HuH-7.5 (cell line): Measurements from ENCODE around the gene SMARCA1.

Experiments used
- DNase-seq: peaks from one replicate; pipeline ENCODE4 v3.0.0; 2011; ENCODE audit warnings: low spot score

SMARCA1 gene

GRCh38 chrX:129530410-129530809, 7.1 kb upstream of the SMARCA1 start:
- DNase-seq, result no peak

- no peak for DNase-seq
Measured at GRCh38 chrX:129529685-129530281, 6.5 kb upstream of the SMARCA1 start.

DNA sequence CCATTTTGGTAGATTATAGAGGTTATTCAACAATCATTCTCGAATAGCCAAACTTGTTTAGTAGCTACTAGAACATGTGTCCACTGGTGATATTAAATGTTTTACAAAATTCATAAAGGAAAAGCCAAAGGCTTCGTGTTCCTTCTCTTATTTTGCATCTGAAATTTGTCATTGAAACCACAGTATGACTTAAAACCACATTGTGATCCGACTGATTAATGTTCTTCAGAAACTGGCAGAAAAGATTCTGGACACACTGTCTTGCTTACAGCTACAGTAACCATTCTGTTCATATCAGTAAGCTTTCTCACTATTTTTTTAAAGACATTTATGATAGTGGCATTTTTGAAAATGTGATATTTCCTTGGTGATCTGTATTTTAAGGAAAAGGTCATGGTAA, 2.6 kb upstream of the SMARCA1 start:
- DNase-seq, result no peak

- peak; percentile 21 for DNase-seq
Measured at GRCh38 chrX:129525162-129525561, 1.9 kb upstream of the SMARCA1 start.

GRCh38 chrX:129524250-129524850, 1.1 kb upstream of the SMARCA1 start:
- no peak for DNase-seq

GRCh38 chrX:129522184-129523078, 859 bp downstream of the SMARCA1 start:
- DNase-seq, result peak; percentile 25

DNA sequence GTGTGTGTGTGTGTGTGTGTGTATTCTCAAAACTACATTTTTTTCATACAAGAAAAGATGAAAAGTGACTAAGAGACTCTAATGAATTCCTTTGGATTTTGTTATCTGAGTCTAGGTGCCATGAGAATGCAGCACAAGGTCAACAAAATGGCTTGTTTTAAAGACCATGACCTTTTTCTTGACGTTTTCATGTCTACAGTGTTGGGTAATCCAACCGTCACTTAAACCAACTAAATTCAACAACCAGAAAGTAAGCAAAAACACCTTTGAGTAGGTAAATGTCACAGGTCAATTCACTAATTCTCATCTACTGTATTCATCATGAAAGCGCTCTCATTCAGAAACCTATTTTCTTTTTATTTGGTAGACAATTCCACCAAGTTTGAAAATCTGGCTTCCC, 3.1 kb downstream of the SMARCA1 start:
- no peak for DNase-seq

DNA sequence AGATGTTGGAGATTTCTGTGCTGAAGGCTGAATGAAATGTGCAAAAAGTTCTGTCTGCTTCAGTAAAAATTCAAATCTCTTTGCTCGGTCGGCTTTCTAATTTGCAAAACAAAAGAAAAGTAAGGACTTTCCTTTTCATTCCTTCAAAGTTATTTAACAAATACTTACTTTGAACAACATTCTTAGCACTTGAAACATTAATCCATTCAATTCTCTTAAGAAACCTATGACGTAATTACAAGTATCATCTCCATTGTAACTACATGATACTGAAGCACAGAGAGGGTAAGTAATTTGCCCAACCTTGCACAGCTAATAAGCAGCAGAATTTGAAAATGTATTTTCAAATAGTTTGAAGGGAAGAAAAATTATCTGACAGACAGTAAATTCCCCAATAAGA, 6.9 kb downstream of the SMARCA1 start:
- no peak for DNase-seq

GRCh38 chrX:129512409-129512808, 10.9 kb downstream of the SMARCA1 start:
- DNase-seq, result no peak

DNA sequence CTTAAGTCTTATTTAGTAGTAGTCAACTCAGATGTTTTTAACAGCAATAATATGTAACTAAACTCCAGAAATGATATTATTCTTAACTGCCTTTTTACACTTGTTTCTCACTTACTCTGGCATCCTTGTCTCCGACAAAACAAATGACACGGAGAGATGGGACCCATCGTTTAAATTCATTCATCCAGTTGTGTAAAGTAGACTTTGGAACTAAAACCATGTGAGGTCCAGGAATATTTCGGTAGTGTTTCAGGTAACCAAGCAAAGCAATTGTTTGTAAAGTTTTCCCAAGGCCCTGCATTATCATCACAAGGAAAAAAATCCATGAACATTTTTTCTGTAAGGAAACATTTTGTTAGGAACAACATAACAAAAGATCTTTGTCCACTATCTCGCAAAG, 11.6 kb downstream of the SMARCA1 start:
- no peak for DNase-seq

DNA sequence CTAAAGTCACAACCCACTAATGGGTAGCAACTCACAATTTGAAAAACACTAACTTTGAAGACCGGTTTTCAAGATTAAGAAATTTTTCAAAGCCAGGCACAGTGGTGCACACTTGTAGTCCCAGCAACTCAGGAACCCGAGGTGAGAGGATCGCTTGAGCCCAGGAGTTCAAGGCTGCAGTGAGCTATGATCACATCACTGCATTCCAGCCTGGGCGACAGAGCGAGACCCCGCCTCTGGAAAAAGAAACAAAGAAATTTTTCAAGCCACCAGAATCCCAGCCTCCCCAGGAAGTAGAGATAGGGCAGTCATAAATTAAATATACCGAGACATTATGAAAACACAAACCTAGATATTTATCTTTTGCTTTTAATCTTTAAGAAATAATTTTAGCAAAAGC, 13.0 kb downstream of the SMARCA1 start:
- no peak for DNase-seq

DNA sequence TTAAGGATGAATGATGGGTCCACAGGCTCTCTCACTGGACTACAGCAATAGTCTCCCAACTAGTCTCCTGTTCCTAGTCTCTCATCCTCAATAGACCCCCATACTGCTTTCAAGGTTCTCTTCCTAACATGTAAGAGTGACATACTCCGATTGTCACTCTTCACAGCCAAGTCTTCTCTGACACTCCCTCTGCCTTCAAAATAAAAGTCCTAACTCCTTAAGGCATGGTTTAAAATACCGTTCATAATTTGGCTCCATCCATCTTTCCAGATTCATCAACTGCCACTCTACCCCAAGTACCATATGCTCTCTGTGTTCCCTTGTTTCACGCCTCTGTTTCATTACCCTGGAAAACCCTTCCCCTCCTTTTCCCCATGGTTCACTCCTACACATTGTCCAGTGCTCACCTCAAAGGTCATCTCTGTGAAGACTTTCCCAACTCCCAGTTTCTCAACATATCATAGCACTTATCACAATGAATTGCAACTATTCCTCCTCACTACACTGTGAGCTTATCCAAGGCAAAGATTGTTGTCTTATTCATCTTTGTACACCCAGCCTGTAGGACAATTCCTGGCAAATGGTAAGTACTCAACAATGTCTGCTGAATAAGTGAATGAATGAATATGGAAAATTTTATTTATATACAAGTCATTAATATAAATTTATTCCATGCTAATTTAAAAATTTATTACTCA, 26.0 kb downstream of the SMARCA1 start:
- DNase-seq, result no peak

GRCh38 chrX:129496625-129497024, 26.7 kb downstream of the SMARCA1 start:
- DNase-seq, result no peak

- no peak for DNase-seq
Measured at GRCh38 chrX:129495900-129496299, 27.4 kb downstream of the SMARCA1 start.

GRCh38 chrX:129494887-129495286, 28.4 kb downstream of the SMARCA1 start:
- DNase-seq, result no peak

GRCh38 chrX:129493643-129494042, 29.6 kb downstream of the SMARCA1 start:
- no peak for DNase-seq

DNA sequence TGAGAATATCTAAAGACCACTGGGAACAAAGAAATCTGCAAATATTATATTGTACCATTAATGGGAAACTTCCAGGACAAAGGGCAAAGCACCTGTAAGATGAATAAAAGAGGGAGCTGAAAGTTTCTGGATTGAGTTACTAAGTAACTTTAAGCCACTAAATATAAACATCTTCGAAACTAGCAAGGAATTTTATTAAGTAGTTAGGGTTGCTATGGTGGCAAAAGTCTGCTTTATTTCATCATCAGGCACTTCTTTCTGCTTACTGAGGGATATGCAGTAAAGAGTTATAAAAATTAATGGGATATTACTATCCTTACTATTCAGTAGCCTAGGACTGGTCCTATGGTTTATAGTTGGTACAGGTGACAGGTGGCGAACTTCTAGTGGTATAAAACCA, 33.0 kb downstream of the SMARCA1 start:
- DNase-seq, result no peak

DNA sequence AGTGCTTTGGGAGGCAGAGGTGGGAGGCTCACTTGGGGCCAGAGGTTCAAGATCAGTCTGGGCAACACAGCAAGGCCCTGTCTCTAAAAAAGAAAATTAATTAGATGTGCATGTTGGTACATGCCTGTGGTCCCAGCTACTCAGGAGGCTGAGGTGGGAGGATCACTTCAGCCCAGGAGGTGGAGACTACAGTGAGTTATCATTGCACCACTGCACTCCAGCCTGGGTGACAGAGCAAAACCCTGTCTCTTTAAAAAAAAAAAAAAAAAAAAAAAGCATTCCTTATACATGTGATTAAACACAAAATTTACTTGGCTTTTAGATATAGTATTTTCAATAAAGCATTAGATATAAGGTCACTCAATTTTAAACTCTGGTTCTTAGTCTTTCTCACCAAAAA, 34.9 kb downstream of the SMARCA1 start:
- no peak for DNase-seq

- no peak for DNase-seq
Measured at GRCh38 chrX:129480889-129481288, 42.4 kb downstream of the SMARCA1 start.

DNA sequence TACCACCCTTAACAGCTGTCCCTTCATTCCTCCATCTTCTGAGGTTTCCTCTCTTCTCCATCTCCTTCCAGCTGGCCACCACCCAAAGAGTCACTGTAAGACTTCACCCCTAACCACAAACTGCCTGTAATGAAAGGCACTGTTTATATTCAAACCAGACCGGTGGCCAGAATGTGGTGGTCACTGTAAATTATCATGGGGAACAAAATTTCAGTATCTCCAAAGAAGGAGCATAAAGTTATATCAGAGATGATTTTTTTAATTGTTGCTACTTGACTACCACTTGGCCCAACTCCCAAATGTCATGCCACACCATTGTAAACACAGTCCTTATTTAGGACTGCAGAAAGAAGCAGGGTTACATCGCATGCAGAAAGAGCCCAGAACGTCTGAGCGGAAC, 44.8 kb downstream of the SMARCA1 start:
- DNase-seq, result no peak

DNA sequence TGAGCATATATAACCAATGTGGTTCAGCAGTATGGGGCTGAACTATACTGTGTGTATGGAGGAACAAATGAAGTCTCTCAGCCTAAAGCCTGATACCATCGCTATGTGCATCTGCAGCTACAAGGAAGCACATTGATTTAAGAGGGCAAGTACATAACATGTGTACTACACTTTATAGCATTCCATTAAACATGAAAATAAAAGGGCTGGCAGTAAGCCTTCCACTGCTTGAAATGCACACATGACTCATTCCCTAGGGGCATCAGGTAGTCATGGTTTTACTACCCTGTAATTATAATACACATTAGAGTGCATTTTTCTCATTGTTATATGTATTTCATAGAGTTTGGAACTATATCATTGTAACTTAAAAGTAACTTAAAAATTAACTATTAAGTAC, 51.2 kb downstream of the SMARCA1 start:
- DNase-seq, result no peak

GRCh38 chrX:129462707-129463106, 60.6 kb downstream of the SMARCA1 start:
- DNase-seq, result no peak
